HEK293 (cell line): Measurements from ENCODE around the gene RAB5A.
A peak's percentile ranks its signal among the peaks of the same experiment; 100 is the strongest.
"Not testable (repeated sequence)": the region's sequence is repeated elsewhere in the genome, so short reads cannot be mapped to it uniquely, and the experiment has no call there.

ENCODE experiments used
- CTCF ChIA-PET: fragments of 350-600 bp; formaldehyde crosslinking; extraction: SDS; loops from one replicate; lab custom pipeline; 2021; ENCODE audit warnings: antibody characterized with exemption; lab: Yijun Ruan, JAX
- POLR2A ChIA-PET: fragments of 300-600 bp; formaldehyde crosslinking; extraction: SDS; loops from one replicate; lab custom pipeline; 2020; ENCODE audit warnings: antibody characterized with exemption, inconsistent platforms; lab: Yijun Ruan, JAX
- H3K27ac ChIP-seq: fragments of 200-500 bp; sonication (Bioruptor generic); 2 replicates; pipeline ENCODE4 v1.5.1; 2014; ENCODE audit warnings: low read depth, low read length, control low read depth, inconsistent platforms; ENCODE audit errors: extremely low read depth
- H3K36me3 ChIP-seq, 2 experiments: fragments of 200-500 bp in 1 of 2; sonication (Bioruptor generic) in 1 of 2; 1 replicate in 1 of 2; 2 replicates in 1 of 2; pipeline ENCODE4 v1.5.1; 2014 to 2017; ENCODE audit warnings: inconsistent platforms in 2 of 2, low read length in 2 of 2; ENCODE audit not compliant: control insufficient read depth in 2 of 2, insufficient read depth in 1 of 2
- H3K4me1 ChIP-seq: fragments of 200-500 bp; sonication (Bioruptor generic); 2 replicates; pipeline ENCODE4 v1.5.1; 2014; ENCODE audit warnings: mild to moderate bottlenecking, low read length, inconsistent platforms; ENCODE audit not compliant: control insufficient read depth, insufficient read depth
- H3K4me3 ChIP-seq: 2 replicates; pipeline ENCODE4 v1.5.1; 2011; ENCODE audit warnings: low read depth, mild to moderate bottlenecking, control low read depth, low read length, moderate library complexity
- H3K9me3 ChIP-seq: fragments of 200-500 bp; sonication (Bioruptor generic); 2 replicates; pipeline ENCODE4 v1.5.1; 2014; ENCODE audit warnings: low read depth, low read length, inconsistent platforms; ENCODE audit not compliant: control insufficient read depth, insufficient read depth
- KLF1 ChIP-seq: fragments of 450-650 bp; formaldehyde crosslinking; IDR thresholded peaks from 2 replicates; pipeline ENCODE4 v1.5.1; 2016; ENCODE audit warnings: missing biosample characterization, missing genetic modification characterization
- KLF9 ChIP-seq: fragments of 450-650 bp; formaldehyde crosslinking; IDR thresholded peaks from 2 replicates; pipeline ENCODE4 v1.5.1; 2016; ENCODE audit warnings: missing biosample characterization, missing genetic modification characterization, low read depth
- MYNN ChIP-seq: fragments of 450-650 bp; formaldehyde crosslinking; IDR thresholded peaks from 2 replicates; pipeline ENCODE4 v1.5.1; 2016; ENCODE audit warnings: missing biosample characterization, missing genetic modification characterization, borderline replicate concordance
- ZBTB17 ChIP-seq: fragments of 450-650 bp; formaldehyde crosslinking; IDR thresholded peaks from 2 replicates; pipeline ENCODE4 v1.5.1; 2016; ENCODE audit warnings: missing biosample characterization, missing genetic modification characterization
- ZBTB49 ChIP-seq: fragments of 450-650 bp; formaldehyde crosslinking; IDR thresholded peaks from 2 replicates; pipeline ENCODE4 v1.5.1; 2016; ENCODE audit warnings: missing biosample characterization, missing genetic modification characterization, low read depth
- ZNF114 ChIP-seq: fragments of 450-650 bp; formaldehyde crosslinking; IDR thresholded peaks from 2 replicates; pipeline ENCODE4 v1.5.0; 2017; ENCODE audit warnings: missing biosample characterization, missing genetic modification characterization
- ZNF121 ChIP-seq: fragments of 450-650 bp; formaldehyde crosslinking; IDR thresholded peaks from 2 replicates; pipeline ENCODE4 v1.5.1; 2016; ENCODE audit warnings: missing biosample characterization, missing genetic modification characterization
- ZNF169 ChIP-seq: fragments of 450-650 bp; formaldehyde crosslinking; IDR thresholded peaks from 2 replicates; pipeline ENCODE4 v1.5.1; 2016; ENCODE audit warnings: missing biosample characterization, missing genetic modification characterization
- ZNF19 ChIP-seq: fragments of 450-650 bp; formaldehyde crosslinking; IDR thresholded peaks from 2 replicates; pipeline ENCODE4; 2016; ENCODE audit warnings: missing biosample characterization, missing genetic modification characterization, low read depth
- ZNF202 ChIP-seq: fragments of 450-650 bp; formaldehyde crosslinking; IDR thresholded peaks from 2 replicates; pipeline ENCODE4 v1.5.1; 2016; ENCODE audit warnings: missing biosample characterization, missing genetic modification characterization, borderline replicate concordance
- ZNF311 ChIP-seq: fragments of 450-650 bp; formaldehyde crosslinking; IDR thresholded peaks from 2 replicates; pipeline ENCODE4 v1.5.1; 2017; ENCODE audit warnings: missing biosample characterization, missing genetic modification characterization, borderline replicate concordance
- ZNF350 ChIP-seq: fragments of 450-650 bp; formaldehyde crosslinking; IDR thresholded peaks from 2 replicates; pipeline ENCODE4 v1.5.0; 2017; ENCODE audit warnings: missing biosample characterization, mild to moderate bottlenecking, missing genetic modification characterization
- ZNF426 ChIP-seq: fragments of 450-650 bp; formaldehyde crosslinking; IDR thresholded peaks from 2 replicates; pipeline ENCODE4 v1.5.1; 2017; ENCODE audit warnings: missing biosample characterization, missing genetic modification characterization, mild to moderate bottlenecking, inconsistent platforms, moderate library complexity
- ZNF513 ChIP-seq: fragments of 450-650 bp; IDR thresholded peaks from 2 replicates; pipeline ENCODE4 v1.5.1; 2018; ENCODE audit warnings: missing biosample characterization, missing genetic modification characterization
- ZNF548 ChIP-seq: fragments of 450-650 bp; formaldehyde crosslinking; IDR thresholded peaks from 2 replicates; pipeline ENCODE4 v1.5.1; 2016; ENCODE audit warnings: missing biosample characterization, missing genetic modification characterization
- ZNF600 ChIP-seq: fragments of 450-650 bp; formaldehyde crosslinking; IDR thresholded peaks from 2 replicates; pipeline ENCODE4 v1.5.1; 2016; ENCODE audit warnings: missing biosample characterization, missing genetic modification characterization
- ZSCAN23 ChIP-seq: fragments of 450-650 bp; formaldehyde crosslinking; IDR thresholded peaks from 2 replicates; pipeline ENCODE4 v1.5.1; 2016; ENCODE audit warnings: missing biosample characterization, missing genetic modification characterization
- TF ChIP-seq, protein P1 (sequence below): fragments of 450-650 bp; formaldehyde crosslinking; IDR thresholded peaks from 2 replicates; pipeline ENCODE4 v1.5.1; 2016; ENCODE audit warnings: missing biosample characterization, missing genetic modification characterization
- TF ChIP-seq, protein P2 (sequence below): fragments of 450-650 bp; formaldehyde crosslinking; IDR thresholded peaks from 2 replicates; pipeline ENCODE4 v1.5.1; 2017; ENCODE audit warnings: missing biosample characterization, missing genetic modification characterization

RAB5A gene

GRCh38 chr3:19954676-19955075 lies 7.8 kb downstream of the RAB5A start:
- H3K27ac ChIP-seq: no peak overlapping the region
- no peak overlapping the region for H3K4me3 ChIP-seq
- H3K36me3 ChIP-seq: peaks cover 49 to 63% of the 10 kb centered on the region in 2 experiments
- TF ChIP-seq KLF9 (tag by site-specific recombination) (no peak), ZNF600 (no peak), ZNF114 (no peak)
- ChIA-PET POLR2A (no interaction called here), CTCF (no interaction called here)
- no peaks in the 10 kb centered on the region for H3K9me3 ChIP-seq
- no peaks in the 10 kb centered on the region for H3K4me1 ChIP-seq

- H3K36me3 ChIP-seq: peaks cover 36 to 60% of the 10 kb centered on the region in 2 experiments
- POLR2A ChIA-PET, H3K4me3 ChIP-seq, H3K4me1 ChIP-seq, H3K27ac ChIP-seq, H3K9me3 ChIP-seq: not testable (repeated sequence)
- peak; percentile 50; the same call in 1 of the 2 replicates for TF ChIP-seq KLF1
- 0 out of 2 replicates have a peak, but pooled peaks have one; percentile 18 for TF ChIP-seq ZNF202 (tag by site-specific recombination)
- CTCF ChIA-PET: interaction anchor here (1.4 kb wide), 1 partner anchor 71 kb away, joined by 7 read pairs; no protein-coding TSS in a partner anchor
Observed at GRCh38 chr3:19957354-19957753, 10.5 kb downstream of the RAB5A start.

DNA sequence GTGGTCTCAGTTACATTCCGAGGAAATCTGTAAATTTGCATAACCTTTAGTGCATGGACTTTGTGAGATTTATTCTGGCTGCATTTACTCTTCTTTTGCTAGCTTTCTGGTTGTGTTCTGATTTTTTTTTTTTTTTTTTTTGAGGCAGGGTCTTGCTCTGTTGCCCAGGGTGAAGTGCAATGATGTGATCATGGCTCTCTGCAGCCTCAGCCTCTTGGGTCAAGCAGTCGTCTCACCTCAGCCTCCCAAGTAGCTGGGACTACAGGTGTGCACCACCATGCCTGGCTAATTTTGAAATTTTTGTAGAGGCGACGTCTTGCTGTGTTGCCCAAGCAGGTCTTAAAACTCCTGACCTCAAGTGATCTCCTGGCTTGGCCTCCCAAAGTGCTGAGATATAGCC lies 12.6 kb downstream of the RAB5A start:
- CTCF ChIA-PET: no interaction called here
- H3K9me3 ChIP-seq: no peaks in the 10 kb centered on the region
- H3K27ac ChIP-seq: no peak overlapping the region
- peaks cover 21 to 42% of the 10 kb centered on the region in 2 experiments; a peak in 2 of 3 replicates for H3K36me3 ChIP-seq
- POLR2A ChIA-PET: no interaction called here
- H3K4me1 ChIP-seq: no peaks in the 10 kb centered on the region
- H3K4me3 ChIP-seq: no peak overlapping the region
- peak; percentile 59 for TF ChIP-seq ZNF121 (tag by site-specific recombination)
- TF ChIP-seq ZNF19: no peak
- no peak for TF ChIP-seq ZNF426 (tag by site-specific recombination)
- TF ChIP-seq, all 188 proteins: peak for 1

- ChIA-PET CTCF (no interaction called here), POLR2A (no interaction called here)
- TF ChIP-seq ZNF513 (tag by site-specific recombination): no peak
- TF ChIP-seq ZNF350 (tag by site-specific recombination): no peak
- TF ChIP-seq ZNF311 (tag by site-specific recombination): no peak
- no peak for TF ChIP-seq MYNN (tag by site-specific recombination)
- Histone ChIP-seq H3K4me1 (no peaks in the 10 kb centered on the region), H3K4me3 (no peak overlapping the region), H3K27ac (no peak overlapping the region), H3K36me3 (peaks cover 15 to 30% of the 10 kb centered on the region in 2 experiments; a peak in 2 of 3 replicates), H3K9me3 (no peaks in the 10 kb centered on the region)
Observed at GRCh38 chr3:19960696-19961095, 13.8 kb downstream of the RAB5A start.

DNA sequence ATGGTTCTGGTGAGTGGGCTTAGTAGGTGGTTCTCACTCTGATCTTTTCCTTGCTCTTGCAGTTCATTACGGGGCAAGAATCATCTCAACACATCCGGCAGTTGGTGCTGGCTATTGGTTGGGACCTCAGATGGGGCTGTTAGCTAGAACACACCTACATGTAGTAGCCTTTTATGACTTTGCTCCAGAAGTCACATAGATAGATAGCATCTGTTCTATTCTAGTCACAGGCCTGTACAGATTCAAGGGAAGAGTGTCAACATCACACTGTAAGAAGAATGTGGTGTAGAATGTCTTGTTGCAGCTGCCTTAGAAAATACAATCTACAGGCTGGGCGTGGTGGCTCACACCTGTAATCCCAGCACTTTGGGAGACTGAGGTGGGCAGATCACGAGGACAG lies 15.1 kb downstream of the RAB5A start:
- ChIA-PET CTCF (no interaction called here), POLR2A (no interaction called here)
- Histone ChIP-seq H3K36me3 (peaks cover 5 to 29% of the 10 kb centered on the region in 2 experiments; a peak in 2 of 3 replicates), H3K9me3 (no peaks in the 10 kb centered on the region), H3K27ac (no peak overlapping the region), H3K4me1 (no peaks in the 10 kb centered on the region), H3K4me3 (no peak overlapping the region)
- TF ChIP-seq ZSCAN23 (tag by site-specific recombination): no peak
- no peak for TF ChIP-seq ZBTB49
- TF ChIP-seq, protein P1, sequence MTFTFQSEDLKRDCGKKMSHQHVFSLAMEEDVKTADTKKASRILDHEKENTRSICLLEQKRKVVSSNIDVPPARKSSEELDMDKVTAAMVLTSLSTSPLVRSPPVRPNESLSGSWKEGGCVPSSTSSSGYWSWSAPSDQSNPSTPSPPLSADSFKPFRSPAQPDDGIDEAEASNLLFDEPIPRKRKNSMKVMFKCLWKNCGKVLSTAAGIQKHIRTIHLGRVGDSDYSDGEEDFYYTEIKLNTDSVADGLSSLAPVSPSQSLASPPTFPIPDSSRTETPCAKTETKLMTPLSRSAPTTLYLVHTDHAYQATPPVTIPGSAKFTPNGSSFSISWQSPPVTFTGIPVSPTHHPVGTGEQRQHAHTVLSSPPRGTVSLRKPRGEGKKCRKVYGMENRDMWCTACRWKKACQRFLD (tag by site-specific recombination): no peak
- no peak for TF ChIP-seq ZNF169
- no peak for TF ChIP-seq ZNF548 (tag by site-specific recombination)
- TF ChIP-seq, protein P2, sequence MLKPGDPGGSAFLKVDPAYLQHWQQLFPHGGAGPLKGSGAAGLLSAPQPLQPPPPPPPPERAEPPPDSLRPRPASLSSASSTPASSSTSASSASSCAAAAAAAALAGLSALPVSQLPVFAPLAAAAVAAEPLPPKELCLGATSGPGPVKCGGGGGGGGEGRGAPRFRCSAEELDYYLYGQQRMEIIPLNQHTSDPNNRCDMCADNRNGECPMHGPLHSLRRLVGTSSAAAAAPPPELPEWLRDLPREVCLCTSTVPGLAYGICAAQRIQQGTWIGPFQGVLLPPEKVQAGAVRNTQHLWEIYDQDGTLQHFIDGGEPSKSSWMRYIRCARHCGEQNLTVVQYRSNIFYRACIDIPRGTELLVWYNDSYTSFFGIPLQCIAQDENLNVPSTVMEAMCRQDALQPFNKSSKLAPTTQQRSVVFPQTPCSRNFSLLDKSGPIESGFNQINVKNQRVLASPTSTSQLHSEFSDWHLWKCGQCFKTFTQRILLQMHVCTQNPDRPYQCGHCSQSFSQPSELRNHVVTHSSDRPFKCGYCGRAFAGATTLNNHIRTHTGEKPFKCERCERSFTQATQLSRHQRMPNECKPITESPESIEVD: no peak
- TF ChIP-seq ZBTB17: no peak
